22Rv1 (cell line): ENCODE data around the gene MOB3B.

ENCODE experiments used
- H3K27ac ChIP-seq: fragments of 450-650 bp; 2 replicates; pipeline ENCODE4 v1.5.1; 2017
- ZFX ChIP-seq: fragments of 450-650 bp; IDR thresholded peaks from 2 replicates; pipeline ENCODE4 v1.6.1; 2017; ENCODE audit warnings: antibody characterized with exemption, borderline replicate concordance
- TF ChIP-seq, protein P1 (sequence below): fragments of 450-650 bp; IDR thresholded peaks from 2 replicates; pipeline ENCODE4 v1.5.1; 2017; ENCODE audit warnings: mild to moderate bottlenecking

The MOB3B gene

DNA sequence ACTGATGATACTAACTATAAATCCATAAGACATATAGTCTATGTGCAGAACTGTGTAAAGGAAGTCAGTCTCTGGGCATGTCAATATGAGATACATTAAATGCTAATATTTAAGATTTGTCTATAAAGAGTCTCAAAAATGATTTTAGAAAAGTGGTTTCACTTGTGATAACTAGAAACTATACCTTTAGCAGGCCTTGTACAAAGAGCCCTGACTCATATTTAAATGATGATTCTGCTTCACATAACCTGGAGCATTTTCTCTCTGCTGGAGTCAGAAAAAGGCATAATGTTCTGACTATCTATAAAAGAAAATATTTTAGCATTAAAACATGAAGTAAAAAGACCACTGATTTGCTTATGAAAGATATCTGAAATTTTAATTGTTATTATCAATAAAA lies 28.7 kb upstream of the MOB3B start:
- H3K27ac ChIP-seq, result no peak overlapping the region
- TF ChIP-seq, protein P1, sequence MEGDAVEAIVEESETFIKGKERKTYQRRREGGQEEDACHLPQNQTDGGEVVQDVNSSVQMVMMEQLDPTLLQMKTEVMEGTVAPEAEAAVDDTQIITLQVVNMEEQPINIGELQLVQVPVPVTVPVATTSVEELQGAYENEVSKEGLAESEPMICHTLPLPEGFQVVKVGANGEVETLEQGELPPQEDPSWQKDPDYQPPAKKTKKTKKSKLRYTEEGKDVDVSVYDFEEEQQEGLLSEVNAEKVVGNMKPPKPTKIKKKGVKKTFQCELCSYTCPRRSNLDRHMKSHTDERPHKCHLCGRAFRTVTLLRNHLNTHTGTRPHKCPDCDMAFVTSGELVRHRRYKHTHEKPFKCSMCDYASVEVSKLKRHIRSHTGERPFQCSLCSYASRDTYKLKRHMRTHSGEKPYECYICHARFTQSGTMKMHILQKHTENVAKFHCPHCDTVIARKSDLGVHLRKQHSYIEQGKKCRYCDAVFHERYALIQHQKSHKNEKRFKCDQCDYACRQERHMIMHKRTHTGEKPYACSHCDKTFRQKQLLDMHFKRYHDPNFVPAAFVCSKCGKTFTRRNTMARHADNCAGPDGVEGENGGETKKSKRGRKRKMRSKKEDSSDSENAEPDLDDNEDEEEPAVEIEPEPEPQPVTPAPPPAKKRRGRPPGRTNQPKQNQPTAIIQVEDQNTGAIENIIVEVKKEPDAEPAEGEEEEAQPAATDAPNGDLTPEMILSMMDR, result no peak
- no peak for TF ChIP-seq ZFX

- no peak for TF ChIP-seq ZFX
- TF ChIP-seq, protein P1, result no peak
- no peak overlapping the region for H3K27ac ChIP-seq
Measured at GRCh38 chr9:27556470-27556869, 26.9 kb upstream of the MOB3B start.

GRCh38 chr9:27554712-27555111 lies 25.1 kb upstream of the MOB3B start:
- TF ChIP-seq, protein P1, result no peak
- TF ChIP-seq ZFX, result no peak
- H3K27ac ChIP-seq, result no peak overlapping the region

DNA sequence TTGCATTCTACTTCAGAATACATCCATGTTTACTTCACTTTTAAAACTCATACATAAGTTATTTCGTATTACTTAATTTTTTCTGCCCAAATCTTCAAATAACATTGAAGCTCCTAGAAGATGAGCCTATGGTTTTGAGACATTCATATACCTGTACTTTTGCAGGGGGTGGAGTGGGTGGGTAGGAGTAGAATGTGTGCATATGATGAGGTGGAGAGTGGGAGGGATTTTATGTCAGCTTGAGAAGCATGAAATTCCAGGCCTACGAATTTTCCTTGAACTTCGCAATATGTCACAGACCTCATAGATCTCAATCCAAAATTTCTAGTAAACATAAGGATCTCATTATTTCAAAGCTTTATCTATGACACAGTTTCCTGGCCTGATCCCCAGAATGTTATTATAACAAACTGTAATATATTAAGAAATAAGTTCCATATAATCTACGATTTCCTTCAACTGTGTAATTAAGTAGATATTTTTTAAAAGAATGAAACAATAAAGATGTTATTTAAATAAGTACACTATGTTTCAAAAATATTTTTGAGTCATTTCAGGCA lies 19.7 kb upstream of the MOB3B start:
- TF ChIP-seq ZFX, result no peak
- TF ChIP-seq, protein P1, result no peak
- H3K27ac ChIP-seq, result no peak overlapping the region

DNA sequence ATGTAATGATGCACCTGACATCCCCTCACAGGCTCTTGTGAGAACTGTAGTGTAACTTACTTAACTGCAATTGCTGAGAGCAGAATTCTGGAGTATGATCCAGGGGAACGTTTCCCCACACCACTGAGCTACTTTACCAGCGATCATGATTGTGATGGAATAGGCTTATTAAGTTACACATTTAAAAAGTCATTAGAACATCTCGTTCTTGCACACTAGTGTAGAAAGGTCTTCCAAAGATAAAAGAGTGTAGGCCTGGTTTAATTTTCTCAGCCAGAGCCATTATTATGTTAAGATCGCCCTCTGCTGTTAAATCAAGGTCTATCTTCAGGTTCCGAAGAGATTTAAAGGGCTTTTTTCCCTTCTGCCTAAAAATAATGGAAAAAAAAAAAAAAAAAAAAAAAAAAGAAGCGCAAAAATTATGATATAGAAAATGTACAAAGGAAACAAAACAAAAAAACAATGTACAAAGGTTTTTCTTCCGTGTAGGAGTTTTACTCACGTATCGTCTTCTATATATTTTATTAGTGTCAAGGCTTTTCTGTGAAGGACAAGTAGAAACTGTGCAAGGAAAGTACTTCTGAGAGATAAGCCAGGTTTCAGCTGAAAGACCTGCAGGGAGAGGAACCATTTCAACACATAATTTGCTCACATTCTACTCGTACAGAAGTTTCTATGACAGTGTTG lies 18.6 kb upstream of the MOB3B start:
- peak overlapping the region; percentile 17; the same call in 1 of the 2 replicates for H3K27ac ChIP-seq
- TF ChIP-seq ZFX, result no peak
- TF ChIP-seq, protein P1, result peak; percentile 65

DNA sequence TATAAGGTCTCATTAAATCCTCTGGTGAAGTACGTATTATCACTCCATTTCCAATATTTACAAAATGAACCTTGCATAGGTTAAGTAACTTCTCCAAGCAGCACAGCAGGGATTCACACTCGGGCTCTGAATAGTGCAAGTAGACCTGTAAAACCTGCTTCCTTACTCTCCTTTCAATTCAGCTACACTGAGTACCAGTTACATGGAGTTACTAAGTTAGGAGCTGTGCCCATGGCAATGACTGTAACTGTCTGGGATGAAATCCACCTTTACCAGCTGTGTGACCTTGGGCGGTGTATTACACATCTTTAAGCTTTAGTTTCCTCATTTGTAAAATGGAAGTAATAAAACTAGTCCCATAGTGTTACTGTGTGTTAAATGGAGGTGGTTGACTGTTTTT lies 15.9 kb upstream of the MOB3B start:
- TF ChIP-seq ZFX, result no peak
- TF ChIP-seq, protein P1, result no peak
- H3K27ac ChIP-seq, result no peak overlapping the region

GRCh38 chr9:27542508-27542907 lies 12.9 kb upstream of the MOB3B start:
- TF ChIP-seq, protein P1, result no peak
- no peak for TF ChIP-seq ZFX
- H3K27ac ChIP-seq, result no peak overlapping the region
